HepG2 (cell line): ENCODE data around the gene RAP2A. TPM values are rescaled to one million over a fixed set of nuclear protein-coding genes. Genes with fewer than 3 reads are reported as not detected.

Source experiments
- HBP1 ChIP-seq: IDR thresholded peaks from 2 replicates; pipeline ENCODE4 v1.6.1; 2016; ENCODE audit warnings: low read depth, control low read depth
- MED13 ChIP-seq: sonication (generic); formaldehyde crosslinking; IDR thresholded peaks from 2 replicates; pipeline ENCODE4 v1.5.0; 2020; ENCODE audit warnings: missing genetic modification reagents
- RCOR2 ChIP-seq: IDR thresholded peaks from 2 replicates; pipeline ENCODE4 v1.6.1; 2016; ENCODE audit warnings: missing biosample characterization, missing genetic modification reagents
- SKI ChIP-seq: fragments of 450-650 bp; IDR thresholded peaks from one replicate; pipeline ENCODE4 v1.6.1; 2018; ENCODE audit warnings: mild to moderate bottlenecking; ENCODE audit not compliant: partially characterized antibody
- TFE3 ChIP-seq: IDR thresholded peaks from 2 replicates; pipeline ENCODE4 v1.6.1; 2016
- ZBED4 ChIP-seq: sonication (generic); formaldehyde crosslinking; IDR thresholded peaks from 2 replicates; pipeline ENCODE4 v1.4.0; 2020; ENCODE audit warnings: missing genetic modification reagents, borderline replicate concordance
- ZBTB42 ChIP-seq: sonication (generic); formaldehyde crosslinking; IDR thresholded peaks from 2 replicates; pipeline ENCODE4 v1.5.0; 2020; ENCODE audit warnings: mild to moderate bottlenecking, missing genetic modification reagents
- ZGPAT ChIP-seq: IDR thresholded peaks from 2 replicates; pipeline ENCODE4 v1.6.1; 2016; ENCODE audit warnings: mild to moderate bottlenecking
- ZNF142 ChIP-seq: sonication (generic); formaldehyde crosslinking; IDR thresholded peaks from 2 replicates; pipeline ENCODE4 v1.4.0; 2020; ENCODE audit warnings: missing genetic modification reagents
- ZNF234 ChIP-seq: sonication (generic); formaldehyde crosslinking; conservative IDR thresholded peaks from 2 replicates; pipeline ENCODE4 v1.5.1; 2020; ENCODE audit warnings: mild to moderate bottlenecking, missing genetic modification reagents
- ZNF709 ChIP-seq: sonication (generic); formaldehyde crosslinking; IDR thresholded peaks from 2 replicates; pipeline ENCODE4 v1.5.0; 2020; ENCODE audit warnings: mild to moderate bottlenecking, missing genetic modification reagents
- ZNF790 ChIP-seq: sonication (generic); formaldehyde crosslinking; IDR thresholded peaks from 2 replicates; pipeline ENCODE4 v1.8.0; 2022; ENCODE audit warnings: missing genetic modification reagents, mild to moderate bottlenecking, borderline replicate concordance
- polyA plus RNA-seq, 8 experiments: library from polyadenylated mRNA; depleted of rRNA in 3 of 8; stranded (reverse) in 7 of 8; unstranded in 1 of 8; fragments of >200 nt; fragmentation: Illumina TruSeq in 4 of 8; extraction: Trizol in 4 of 8; gene quantifications; 2 replicates each; pipeline versions ENCODE4 v1.2.1 to v1.2.3, GENCODE V29; 2011 to 2016; ENCODE audit warnings: low read depth in 4 of 8, missing spikeins in 1 of 8, mixed read lengths in 1 of 8; ENCODE audit not compliant: insufficient read depth in 1 of 8
- total RNA-seq, 5 experiments: library from RNA; depleted of rRNA; stranded (reverse); fragments of >200 nt; fragmentation: Illumina TruSeq; extraction: Trizol; gene quantifications; 2 replicates each; pipeline ENCODE4 v1.2.3, GENCODE V29; 2016; ENCODE audit warnings: low read depth in 1 of 5

The RAP2A gene
- total and polyA plus RNA-seq, 2 of the 13 experiments (the other 11 are each of a cell fraction or from before 2014, with no cell fraction given) = 9.9 to 23.1 TPM

- TF ChIP-seq ZNF709 (CRISPR knock-in tag) = no peak
- no peak for TF ChIP-seq ZNF234
- no peak for TF ChIP-seq ZBTB42 (CRISPR knock-in tag)
- peak; percentile 88 for TF ChIP-seq ZGPAT (CRISPR knock-in tag)
- TF ChIP-seq ZNF142 = no peak
- peak; percentile 44 for TF ChIP-seq SKI
- no peak for TF ChIP-seq ZBED4
- no peak for TF ChIP-seq ZNF790 (CRISPR knock-in tag)
- TF ChIP-seq TFE3 = no peak
- TF ChIP-seq MED13 (CRISPR knock-in tag) = 0 out of 2 replicates have a peak, but pooled peaks have one; percentile 57
- 0 out of 2 replicates have a peak, but pooled peaks have one; percentile 19 for TF ChIP-seq RCOR2 (CRISPR knock-in tag)
- peak; percentile 20; the same call in 1 of the 2 replicates for TF ChIP-seq HBP1 (CRISPR knock-in tag)
These were observed 847 bp upstream of the RAP2A start (continued) for GRCh38 chr13:97432917-97433726.
